ENCODE data around the gene MANF. TPM values are rescaled to one million over a fixed set of nuclear protein-coding genes. Genes with fewer than 3 reads are reported as not detected.

Gene MANF
- total RNA-seq, 1 experiment from 2014 or later = 106 TPM

DNA sequence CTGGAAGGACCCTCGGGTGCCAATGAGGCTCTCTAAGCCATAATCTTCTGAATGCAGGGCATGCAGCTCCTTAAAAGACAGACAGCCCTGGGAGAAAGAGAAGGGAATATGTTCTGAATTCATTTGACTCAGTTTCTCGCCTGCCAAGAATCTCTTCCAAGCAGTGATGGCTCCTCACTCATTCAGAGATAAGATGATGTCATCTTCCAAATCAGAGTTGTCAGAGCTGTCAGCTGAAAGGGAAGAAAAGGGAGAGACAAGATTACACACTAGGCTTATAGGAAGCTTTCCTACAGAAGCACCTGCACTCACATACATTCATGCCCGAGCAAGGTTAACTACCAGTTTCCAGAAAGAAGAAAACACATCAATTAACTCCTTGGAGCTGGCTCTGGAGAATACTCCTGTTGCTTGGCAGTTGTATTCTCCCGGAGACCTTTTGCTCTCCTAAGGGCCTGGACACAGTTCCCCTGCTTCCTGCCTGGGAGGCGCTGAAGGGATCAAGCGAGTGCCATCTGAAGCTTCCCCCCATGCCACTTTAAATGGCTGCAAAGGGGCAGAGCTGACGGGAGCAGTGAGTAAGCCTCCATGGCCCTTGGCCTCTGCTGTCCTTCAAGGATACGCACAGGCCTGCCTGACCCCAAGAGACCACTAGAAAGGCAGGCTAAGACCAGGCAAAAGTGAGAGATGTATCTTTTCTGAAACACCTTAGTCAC, 13.7 kb downstream of the MANF start:
- Histone ChIP-seq H3K4me3 (ENCODE audit: low read depth, low read length, poor library complexity, severe bottlenecking) (no peak overlapping the region), H3K27ac (ENCODE audit: low read depth, low read length, poor library complexity, severe bottlenecking) (no peak overlapping the region), H3K4me1 (ENCODE audit: insufficient read depth, low read length, poor library complexity, severe bottlenecking) (peaks cover 3% of the 10 kb centered on the region), H3K36me3 (ENCODE audit: insufficient read depth, low read length, poor library complexity, severe bottlenecking) (peaks cover 20% of the 10 kb centered on the region), H3K27me3 (replicated peaks; ENCODE audit: insufficient read depth, low read depth, low read length, poor library complexity) (no peaks in the 10 kb centered on the region), H3K9me3 (ENCODE audit: low read depth, low read length, poor library complexity, severe bottlenecking) (no peaks in the 10 kb centered on the region)
- intact Hi-C loops (cut with micrococcal nuclease; ENCODE audit: unreplicated experiment) = no loop called here
- CTCF ChIA-PET = no interaction called here
- BruUV-seq (replicated peaks) = no TSS peak
- TF ChIP-seq CTCF (conservative IDR thresholded peaks at IDR 0.05; ENCODE audit: low read depth, low read length) (no peak), EZH2 (IDR thresholded peaks at IDR 0.05; ENCODE audit: borderline replicate concordance, low read depth, low read length, poor library complexity, severe bottlenecking) (no peak)
- DNase-seq (ENCODE audit: low spot score) = no peak
- POLR2A ChIA-PET (ENCODE audit: low non-redundant PET) = no interaction called here

- no peak for TF ChIP-seq EZH2 (IDR thresholded peaks at IDR 0.05; ENCODE audit: borderline replicate concordance, low read depth, low read length, poor library complexity, severe bottlenecking)
- no peak for TF ChIP-seq CTCF (conservative IDR thresholded peaks at IDR 0.05; ENCODE audit: low read depth, low read length)
- CTCF ChIA-PET = no interaction called here
- Histone ChIP-seq H3K27me3 (replicated peaks; ENCODE audit: insufficient read depth, low read depth, low read length, poor library complexity) (no peaks in the 10 kb centered on the region), H3K27ac (ENCODE audit: low read depth, low read length, poor library complexity, severe bottlenecking) (no peak overlapping the region), H3K4me1 (ENCODE audit: insufficient read depth, low read length, poor library complexity, severe bottlenecking) (no peaks in the 10 kb centered on the region), H3K9me3 (ENCODE audit: low read depth, low read length, poor library complexity, severe bottlenecking) (no peaks in the 10 kb centered on the region), H3K36me3 (ENCODE audit: insufficient read depth, low read length, poor library complexity, severe bottlenecking) (peaks cover 6% of the 10 kb centered on the region), H3K4me3 (ENCODE audit: low read depth, low read length, poor library complexity, severe bottlenecking) (no peak overlapping the region)
- intact Hi-C loops (cut with micrococcal nuclease; ENCODE audit: unreplicated experiment) = no loop called here
- POLR2A ChIA-PET (ENCODE audit: low non-redundant PET) = no interaction called here
- no peak for DNase-seq (ENCODE audit: low spot score)
- no TSS peak for BruUV-seq (replicated peaks)
These were observed 15.1 kb downstream of the MANF start for GRCh38 chr3:51400166-51400565.

DNA sequence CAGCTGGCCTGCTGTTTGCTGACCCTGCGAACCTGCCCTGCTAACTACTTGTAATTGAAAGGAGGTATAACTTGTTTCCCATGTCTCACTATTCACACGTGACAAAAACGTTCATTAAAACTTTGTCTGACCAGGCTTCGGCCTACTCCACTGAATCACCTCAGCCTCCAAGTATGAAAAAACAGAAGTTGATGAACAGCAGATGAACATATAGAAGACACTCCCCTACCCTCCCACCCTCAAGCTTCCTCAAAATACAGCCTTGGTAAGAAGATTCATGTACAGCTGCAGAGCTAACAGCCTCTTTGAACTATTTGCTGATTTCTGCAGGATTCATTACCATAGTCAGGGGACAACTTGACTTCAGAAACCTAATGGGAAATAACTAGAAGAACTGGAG, 16.6 kb downstream of the MANF start:
- POLR2A ChIA-PET (ENCODE audit: low non-redundant PET) = no interaction called here
- Histone ChIP-seq H3K4me3 (ENCODE audit: low read depth, low read length, poor library complexity, severe bottlenecking) (no peak overlapping the region), H3K27ac (ENCODE audit: low read depth, low read length, poor library complexity, severe bottlenecking) (no peak overlapping the region), H3K4me1 (ENCODE audit: insufficient read depth, low read length, poor library complexity, severe bottlenecking) (no peaks in the 10 kb centered on the region), H3K36me3 (ENCODE audit: insufficient read depth, low read length, poor library complexity, severe bottlenecking) (no peaks in the 10 kb centered on the region), H3K27me3 (replicated peaks; ENCODE audit: insufficient read depth, low read depth, low read length, poor library complexity) (no peaks in the 10 kb centered on the region), H3K9me3 (ENCODE audit: low read depth, low read length, poor library complexity, severe bottlenecking) (no peaks in the 10 kb centered on the region)
- intact Hi-C loops (cut with micrococcal nuclease; ENCODE audit: unreplicated experiment) = no loop called here
- BruUV-seq (replicated peaks) = no TSS peak
- DNase-seq (ENCODE audit: low spot score) = no peak
- no peak for TF ChIP-seq CTCF (conservative IDR thresholded peaks at IDR 0.05; ENCODE audit: low read depth, low read length)
- TF ChIP-seq EZH2 (IDR thresholded peaks at IDR 0.05; ENCODE audit: borderline replicate concordance, low read depth, low read length, poor library complexity, severe bottlenecking) = no peak
- CTCF ChIA-PET = no interaction called here

Data from A673 (cell line).